Panc1 (cell line): Measurements from ENCODE around the gene SYT13. TPM values are rescaled to one million over a fixed set of nuclear protein-coding genes. Genes with fewer than 3 reads are reported as not detected.

Source experiments
- ATAC-seq: fragments of 200-7000 bp; cut with Tn5 transposase; 2 replicates; pipeline ENCODE4 v1.9.1; 2020; ENCODE audit warnings: mild to moderate bottlenecking, moderate library complexity
- BruUV-seq: library from RNA; stranded (reverse); fragments of 400-500 nt; replicated peaks from 2 replicates; lab custom pipeline; 2021; lab: Mats Ljungman, UMichigan
- CTCF ChIA-PET: fragments of 300-600 bp; sonication (Branson Sonifier 250); formaldehyde crosslinking; loops from one replicate; lab custom pipeline; 2022; ENCODE audit warnings: antibody characterized with exemption; lab: Charles Lee
- POLR2A ChIA-PET: fragments of 300-600 bp; sonication (Branson Sonifier 250); formaldehyde crosslinking; loops from one replicate; lab custom pipeline; 2022; ENCODE audit warnings: antibody characterized with exemption; lab: Charles Lee
- DNase-seq: peaks from one replicate; pipeline ENCODE4 v3.0.0-alpha.2; 2010; ENCODE audit warnings: low read depth, low spot score
- H3K27ac ChIP-seq: 2 replicates; pipeline ENCODE4 v1.5.1; 2011; ENCODE audit warnings: mild to moderate bottlenecking, low read length, inconsistent platforms
- H3K27me3 ChIP-seq: fragments of 200-500 bp; sonication (Bioruptor generic); 2 replicates; pipeline ENCODE4 v1.6.0; 2014; ENCODE audit warnings: low read length, inconsistent platforms; ENCODE audit not compliant: control insufficient read depth, insufficient read depth
- H3K36me3 ChIP-seq: fragments of 200-500 bp; sonication (Bioruptor generic); 2 replicates; pipeline ENCODE4 v1.5.1; 2014; ENCODE audit warnings: inconsistent platforms, mild to moderate bottlenecking, low read length, moderate library complexity; ENCODE audit not compliant: control insufficient read depth, insufficient read depth
- H3K4me1 ChIP-seq: 2 replicates; pipeline ENCODE4 v1.5.1; 2011; ENCODE audit warnings: inconsistent platforms, mild to moderate bottlenecking, low read length, moderate library complexity; ENCODE audit not compliant: control insufficient read depth, insufficient read depth
- H3K4me3 ChIP-seq, 2 experiments: 2 replicates each; pipeline ENCODE4 v1.5.1; 2011 to 2012; ENCODE audit warnings: low read depth in 2 of 2, low read length in 2 of 2, mild to moderate bottlenecking in 2 of 2, inconsistent platforms in 1 of 2, moderate library complexity in 1 of 2
- H3K9me3 ChIP-seq: fragments of 200-500 bp; sonication (Bioruptor generic); 2 replicates; pipeline ENCODE4 v1.5.1; 2014; ENCODE audit warnings: low read depth, mild to moderate bottlenecking, inconsistent platforms, low read length, moderate library complexity; ENCODE audit not compliant: control insufficient read depth, insufficient read depth
- POLR2AphosphoS5 ChIP-seq: IDR thresholded peaks from 2 replicates; pipeline ENCODE4 v1.6.1; 2012; ENCODE audit warnings: mild to moderate bottlenecking, low read depth, low read length, moderate library complexity
- REST ChIP-seq, 2 experiments: IDR thresholded peaks; 2 replicates each; pipeline ENCODE4 v1.6.1; 2011 to 2012; ENCODE audit warnings: low read depth in 2 of 2, control low read depth in 1 of 2, low read length in 1 of 2, mild to moderate bottlenecking in 1 of 2, moderate library complexity in 1 of 2; ENCODE audit not compliant: insufficient read depth in 1 of 2
- SIN3A ChIP-seq: IDR thresholded peaks from 2 replicates; pipeline ENCODE4 v1.6.1; 2012; ENCODE audit warnings: low read depth, mild to moderate bottlenecking, low read length, moderate library complexity, borderline replicate concordance; ENCODE audit not compliant: insufficient read depth
- TCF7L2 ChIP-seq: IDR thresholded peaks from 2 replicates; pipeline ENCODE4 v1.6.1; 2011; ENCODE audit warnings: mild to moderate bottlenecking, low read depth, low read length, inconsistent platforms
- in situ Hi-C: cut with HindIII; loops from 2 replicates; pipeline ENCODE4 v1.10.0; 2016; ENCODE audit warnings: low sequenced_read_pairs, low pct_unique_long_range_greater_than_20kb
- intact Hi-C: fragments of 100-400 bp; cut with micrococcal nuclease; formaldehyde crosslinking; loops from one replicate; pipeline ENCODE4 v1.10.0; 2022; ENCODE audit not compliant: unreplicated experiment
- total RNA-seq: library from RNA; stranded (reverse); gene quantifications from one replicate; pipeline ENCODE4 v1.2.1, GENCODE V29; 2021; ENCODE audit not compliant: unreplicated experiment
- TF ChIP-seq, protein P1 (sequence below): fragments of 450-650 bp; IDR thresholded peaks from 2 replicates; pipeline ENCODE4 v1.5.1; 2017; ENCODE audit warnings: mild to moderate bottlenecking

Gene SYT13
- total RNA-seq, 1 experiment from 2014 or later: 0.13 TPM

DNA sequence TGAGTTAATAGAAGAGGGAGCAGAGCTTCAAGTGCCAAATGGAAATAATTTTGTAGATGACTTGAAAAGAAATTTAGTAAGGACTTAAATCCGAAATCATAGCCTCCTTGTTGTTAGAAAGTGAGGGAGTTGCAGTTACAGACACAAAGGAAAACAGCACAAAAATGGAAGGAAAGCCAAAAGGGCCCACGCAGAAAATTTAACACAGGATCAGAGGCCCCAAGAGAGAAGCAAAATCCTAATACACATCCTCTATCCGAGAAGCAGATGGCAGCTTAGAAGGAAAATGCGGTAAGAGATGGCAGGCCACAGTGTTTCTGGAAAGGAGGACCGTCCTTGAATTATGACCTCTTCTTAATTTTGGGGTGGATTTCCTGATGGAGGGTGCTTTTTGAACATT lies 48.7 kb upstream of the SYT13 start:
- TF ChIP-seq REST (IDR thresholded peaks at IDR 0.05; ENCODE audit: insufficient read depth in 1 of 2, low read depth in 2 of 2, low read length in 1 of 2): no peak
- TF ChIP-seq, protein P1, sequence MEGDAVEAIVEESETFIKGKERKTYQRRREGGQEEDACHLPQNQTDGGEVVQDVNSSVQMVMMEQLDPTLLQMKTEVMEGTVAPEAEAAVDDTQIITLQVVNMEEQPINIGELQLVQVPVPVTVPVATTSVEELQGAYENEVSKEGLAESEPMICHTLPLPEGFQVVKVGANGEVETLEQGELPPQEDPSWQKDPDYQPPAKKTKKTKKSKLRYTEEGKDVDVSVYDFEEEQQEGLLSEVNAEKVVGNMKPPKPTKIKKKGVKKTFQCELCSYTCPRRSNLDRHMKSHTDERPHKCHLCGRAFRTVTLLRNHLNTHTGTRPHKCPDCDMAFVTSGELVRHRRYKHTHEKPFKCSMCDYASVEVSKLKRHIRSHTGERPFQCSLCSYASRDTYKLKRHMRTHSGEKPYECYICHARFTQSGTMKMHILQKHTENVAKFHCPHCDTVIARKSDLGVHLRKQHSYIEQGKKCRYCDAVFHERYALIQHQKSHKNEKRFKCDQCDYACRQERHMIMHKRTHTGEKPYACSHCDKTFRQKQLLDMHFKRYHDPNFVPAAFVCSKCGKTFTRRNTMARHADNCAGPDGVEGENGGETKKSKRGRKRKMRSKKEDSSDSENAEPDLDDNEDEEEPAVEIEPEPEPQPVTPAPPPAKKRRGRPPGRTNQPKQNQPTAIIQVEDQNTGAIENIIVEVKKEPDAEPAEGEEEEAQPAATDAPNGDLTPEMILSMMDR: no peak
- no peak for TF ChIP-seq SIN3A
- no peak for TF ChIP-seq POLR2AphosphoS5
- TF ChIP-seq TCF7L2: no peak
- ATAC-seq (no peak), DNase-seq (no peak)
- no peak overlapping the region for H3K27ac ChIP-seq
- peaks cover 3% of the 10 kb centered on the region; the same call in 1 of the 2 replicates for H3K4me1 ChIP-seq
- H3K9me3 ChIP-seq: no peaks in the 10 kb centered on the region
- intact Hi-C loops: loop anchor here (10.0 kb wide), 1 partner anchor 400 kb away; no protein-coding TSS in a partner anchor
- no peak overlapping the region for H3K4me3 ChIP-seq
- ChIA-PET POLR2A (no interaction called here), CTCF (no interaction called here)
- H3K36me3 ChIP-seq: no peaks in the 10 kb centered on the region
- BruUV-seq: no TSS peak
- in situ Hi-C loops: loop anchor here (25.0 kb wide), 1 partner anchor 223 kb away; no protein-coding TSS in a partner anchor
- H3K27me3 ChIP-seq: peaks cover 8% of the 10 kb centered on the region

- in situ Hi-C loops: loop anchor here (25.0 kb wide), 1 partner anchor 222 kb away; no protein-coding TSS in a partner anchor
- H3K36me3 ChIP-seq: no peaks in the 10 kb centered on the region
- POLR2A ChIA-PET: no interaction called here
- TF ChIP-seq REST (IDR thresholded peaks at IDR 0.05; ENCODE audit: insufficient read depth in 1 of 2, low read depth in 2 of 2, low read length in 1 of 2): no peak
- TF ChIP-seq, protein P1: no peak
- TF ChIP-seq SIN3A: no peak
- TF ChIP-seq TCF7L2: no peak
- no peak for TF ChIP-seq POLR2AphosphoS5
- H3K4me3 ChIP-seq: no peak overlapping the region
- intact Hi-C loops: loop anchor here (10.0 kb wide), 1 partner anchor 400 kb away; no protein-coding TSS in a partner anchor
- H3K27me3 ChIP-seq: peaks cover 10% of the 10 kb centered on the region
- H3K4me1 ChIP-seq: peaks cover 3% of the 10 kb centered on the region; the same call in 1 of the 2 replicates
- no peak for DNase-seq
- no peaks in the 10 kb centered on the region for H3K9me3 ChIP-seq
- CTCF ChIA-PET: no interaction called here
- no TSS peak for BruUV-seq
- no peak for ATAC-seq
- no peak overlapping the region for H3K27ac ChIP-seq
Measured at GRCh38 chr11:45334410-45334809, 48.3 kb upstream of the SYT13 start.
